ENCODE data around the gene AURKB.
A peak's percentile ranks its signal among the peaks of the same experiment; 100 is the strongest.
"Not testable (repeated sequence)": the region's sequence is repeated elsewhere in the genome, so short reads cannot be mapped to it uniquely, and the experiment has no call there.

The AURKB gene

GRCh38 chr17:8185582-8186445, 24.6 kb downstream of the AURKB start:
- peak overlapping the region; percentile 57 for H3K9ac ChIP-seq (ENCODE audit: low read length)
- H3K4me3 ChIP-seq (ENCODE audit: low read length): peak overlapping the region; percentile 99
- H3K4me1 ChIP-seq (ENCODE audit: control insufficient read depth, low read depth, low read length): peaks cover 8% of the 10 kb centered on the region
- H3K36me3 ChIP-seq (ENCODE audit: control insufficient read depth, low read depth, low read length): no peaks in the 10 kb centered on the region
- H3K9me3 ChIP-seq (ENCODE audit: control insufficient read depth, low read depth, low read length): no peaks in the 10 kb centered on the region
- H3K27me3 ChIP-seq (ENCODE audit: control insufficient read depth, insufficient read depth, low read length): peaks cover 19% of the 10 kb centered on the region
- no peak overlapping the region for H3K27ac ChIP-seq (ENCODE audit: low read length)

- no peaks in the 10 kb centered on the region for H3K9me3 ChIP-seq (ENCODE audit: control insufficient read depth, low read depth, low read length)
- peak overlapping the region; percentile 81 for H3K4me3 ChIP-seq (ENCODE audit: low read length)
- H3K4me1 ChIP-seq (ENCODE audit: control insufficient read depth, low read depth, low read length): peaks cover 17% of the 10 kb centered on the region
- no peaks in the 10 kb centered on the region for H3K27me3 ChIP-seq (ENCODE audit: control insufficient read depth, insufficient read depth, low read length)
- peak overlapping the region; percentile 57 for H3K27ac ChIP-seq (ENCODE audit: low read length)
- H3K9ac ChIP-seq (ENCODE audit: low read length): peak overlapping the region; percentile 81
- no peaks in the 10 kb centered on the region for H3K36me3 ChIP-seq (ENCODE audit: control insufficient read depth, low read depth, low read length)
These were observed 33.2 kb downstream of the AURKB start for GRCh38 chr17:8176998-8177731.

GRCh38 chr17:8176197-8176940, 34.0 kb downstream of the AURKB start, which contains the start of gene TMEM107:
TMEM107 (minus strand) TSS chr17:8176380; CDS start chr17:8176286, 94 bp downstream.
- H3K27me3 ChIP-seq (ENCODE audit: control insufficient read depth, insufficient read depth, low read length): no peaks in the 10 kb centered on the region
- peak within 1 kb of the TSS; percentile 81 for H3K9ac ChIP-seq (ENCODE audit: low read length)
- no peaks in the 10 kb centered on the region for H3K36me3 ChIP-seq (ENCODE audit: control insufficient read depth, low read depth, low read length)
- H3K4me3 ChIP-seq (ENCODE audit: low read length): peak within 1 kb of the TSS; percentile 81
- H3K4me1 ChIP-seq (ENCODE audit: control insufficient read depth, low read depth, low read length): peaks cover 17% of the 10 kb centered on the region
- peak within 1 kb of the TSS; percentile 57 for H3K27ac ChIP-seq (ENCODE audit: low read length)
- no peaks in the 10 kb centered on the region for H3K9me3 ChIP-seq (ENCODE audit: control insufficient read depth, low read depth, low read length)

GRCh38 chr17:8175795-8176196, 34.6 kb downstream of the AURKB start:
- Histone ChIP-seq H3K27ac (ENCODE audit: low read length) (no peak overlapping the region), H3K9ac (ENCODE audit: low read length) (peak overlapping the region; percentile 81), H3K27me3 (ENCODE audit: control insufficient read depth, insufficient read depth, low read length) (no peaks in the 10 kb centered on the region), H3K36me3 (ENCODE audit: control insufficient read depth, low read depth, low read length) (no peaks in the 10 kb centered on the region), H3K4me1 (ENCODE audit: control insufficient read depth, low read depth, low read length) (peaks cover 17% of the 10 kb centered on the region), H3K9me3 (ENCODE audit: control insufficient read depth, low read depth, low read length) (no peaks in the 10 kb centered on the region), H3K4me3 (ENCODE audit: low read length) (peak overlapping the region; percentile 81)

GRCh38 chr17:8173871-8174322, 36.5 kb downstream of the AURKB start:
- Histone ChIP-seq H3K9me3 (ENCODE audit: control insufficient read depth, low read depth, low read length) (no peaks in the 10 kb centered on the region), H3K4me1 (ENCODE audit: control insufficient read depth, low read depth, low read length) (peaks cover 17% of the 10 kb centered on the region), H3K27ac (ENCODE audit: low read length) (peak overlapping the region; percentile 93), H3K36me3 (ENCODE audit: control insufficient read depth, low read depth, low read length) (no peaks in the 10 kb centered on the region), H3K4me3 (ENCODE audit: low read length) (peak overlapping the region; percentile 66), H3K27me3 (ENCODE audit: control insufficient read depth, insufficient read depth, low read length) (no peaks in the 10 kb centered on the region), H3K9ac (ENCODE audit: low read length) (peak overlapping the region; percentile 88)

GRCh38 chr17:8173056-8173870, 37.1 kb downstream of the AURKB start:
- H3K9ac ChIP-seq (ENCODE audit: low read length): peak overlapping the region; percentile 88
- peaks cover 17% of the 10 kb centered on the region for H3K4me1 ChIP-seq (ENCODE audit: control insufficient read depth, low read depth, low read length)
- peak overlapping the region; percentile 66 for H3K4me3 ChIP-seq (ENCODE audit: low read length)
- no peaks in the 10 kb centered on the region for H3K36me3 ChIP-seq (ENCODE audit: control insufficient read depth, low read depth, low read length)
- H3K27me3 ChIP-seq (ENCODE audit: control insufficient read depth, insufficient read depth, low read length): no peaks in the 10 kb centered on the region
- H3K27ac ChIP-seq (ENCODE audit: low read length): peak overlapping the region; percentile 93
- no peaks in the 10 kb centered on the region for H3K9me3 ChIP-seq (ENCODE audit: control insufficient read depth, low read depth, low read length)

- H3K36me3 ChIP-seq (ENCODE audit: control insufficient read depth, low read depth, low read length); H3K9me3 ChIP-seq (ENCODE audit: control insufficient read depth, low read depth, low read length); H3K4me3 ChIP-seq (ENCODE audit: low read length); H3K27ac ChIP-seq (ENCODE audit: low read length); H3K9ac ChIP-seq (ENCODE audit: low read length); H3K27me3 ChIP-seq (ENCODE audit: control insufficient read depth, insufficient read depth, low read length); H3K4me1 ChIP-seq (ENCODE audit: control insufficient read depth, low read depth, low read length): not testable (repeated sequence)
These were observed 40.2 kb downstream of the AURKB start for GRCh38 chr17:8170186-8170585.

- peaks cover 12% of the 10 kb centered on the region for H3K4me1 ChIP-seq (ENCODE audit: control insufficient read depth, low read depth, low read length)
- H3K9ac ChIP-seq (ENCODE audit: low read length): no peak overlapping the region
- H3K9me3 ChIP-seq (ENCODE audit: control insufficient read depth, low read depth, low read length): no peaks in the 10 kb centered on the region
- no peak overlapping the region for H3K27ac ChIP-seq (ENCODE audit: low read length)
- H3K4me3 ChIP-seq (ENCODE audit: low read length): no peak overlapping the region
- H3K27me3 ChIP-seq (ENCODE audit: control insufficient read depth, insufficient read depth, low read length): no peaks in the 10 kb centered on the region
- no peaks in the 10 kb centered on the region for H3K36me3 ChIP-seq (ENCODE audit: control insufficient read depth, low read depth, low read length)
These were observed 42.8 kb downstream of the AURKB start for GRCh38 chr17:8167526-8167925.

GRCh38 chr17:8166731-8167130, 43.6 kb downstream of the AURKB start:
- Histone ChIP-seq H3K4me3 (ENCODE audit: low read length) (no peak overlapping the region), H3K27ac (ENCODE audit: low read length) (no peak overlapping the region), H3K9ac (ENCODE audit: low read length) (no peak overlapping the region), H3K9me3 (ENCODE audit: control insufficient read depth, low read depth, low read length) (no peaks in the 10 kb centered on the region), H3K27me3 (ENCODE audit: control insufficient read depth, insufficient read depth, low read length) (no peaks in the 10 kb centered on the region), H3K36me3 (ENCODE audit: control insufficient read depth, low read depth, low read length) (no peaks in the 10 kb centered on the region), H3K4me1 (ENCODE audit: control insufficient read depth, low read depth, low read length) (peaks cover 14% of the 10 kb centered on the region)

GRCh38 chr17:8164815-8165131, 45.6 kb downstream of the AURKB start:
- no peak overlapping the region for H3K9ac ChIP-seq (ENCODE audit: low read length)
- H3K4me1 ChIP-seq (ENCODE audit: control insufficient read depth, low read depth, low read length): peaks cover 17% of the 10 kb centered on the region
- peaks cover 11% of the 10 kb centered on the region for H3K36me3 ChIP-seq (ENCODE audit: control insufficient read depth, low read depth, low read length)
- no peak overlapping the region for H3K27ac ChIP-seq (ENCODE audit: low read length)
- H3K9me3 ChIP-seq (ENCODE audit: control insufficient read depth, low read depth, low read length): no peaks in the 10 kb centered on the region
- H3K4me3 ChIP-seq (ENCODE audit: low read length): peak overlapping the region; percentile 62
- no peaks in the 10 kb centered on the region for H3K27me3 ChIP-seq (ENCODE audit: control insufficient read depth, insufficient read depth, low read length)
